ENCODE data around the gene TBL3. TPM values are rescaled to one million over a fixed set of nuclear protein-coding genes. Genes with fewer than 3 reads are reported as not detected.
"Not testable (repeated sequence)": the region's sequence is repeated elsewhere in the genome, so short reads cannot be mapped to it uniquely, and the experiment has no call there.

The TBL3 gene
- total RNA-seq, 1 experiment from 2014 or later: 31.8 TPM

DNA sequence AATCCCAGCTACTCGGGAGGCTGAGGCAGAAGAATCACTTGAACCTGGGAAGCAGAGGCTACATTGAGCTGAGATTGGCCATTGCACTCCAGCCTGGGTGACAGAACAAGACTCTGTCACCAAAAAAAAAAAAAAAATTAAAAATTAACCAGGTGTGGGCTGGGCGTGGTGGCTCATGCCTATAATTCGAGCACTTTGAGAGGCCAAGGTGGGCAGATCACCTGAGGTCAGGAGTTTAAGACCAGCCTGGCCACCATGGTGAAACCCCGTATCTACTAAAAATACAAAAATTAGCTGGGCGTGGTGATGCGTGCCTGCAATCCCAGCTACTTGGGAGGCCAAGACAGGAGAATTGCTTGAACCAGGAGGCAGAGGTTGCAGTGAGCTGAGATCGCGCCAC, 32.0 kb upstream of the TBL3 start:
- H3K36me3 ChIP-seq; H3K27me3 ChIP-seq; H3K4me1 ChIP-seq; H3K4me3 ChIP-seq; H3K9me3 ChIP-seq (replicated peaks); DNase-seq; H3K27ac ChIP-seq: not testable (repeated sequence)

GRCh38 chr16:1940273-1941161, 31.3 kb upstream of the TBL3 start:
- Histone ChIP-seq H3K4me3 (no peak overlapping the region), H3K27ac (no peak overlapping the region), H3K4me1 (peaks cover 2% of the 10 kb centered on the region; the same call in 1 of the 2 replicates), H3K27me3 (no peaks in the 10 kb centered on the region), H3K9me3 (replicated peaks) (no peaks in the 10 kb centered on the region), H3K36me3 (no peaks in the 10 kb centered on the region)
- no peak for DNase-seq

DNA sequence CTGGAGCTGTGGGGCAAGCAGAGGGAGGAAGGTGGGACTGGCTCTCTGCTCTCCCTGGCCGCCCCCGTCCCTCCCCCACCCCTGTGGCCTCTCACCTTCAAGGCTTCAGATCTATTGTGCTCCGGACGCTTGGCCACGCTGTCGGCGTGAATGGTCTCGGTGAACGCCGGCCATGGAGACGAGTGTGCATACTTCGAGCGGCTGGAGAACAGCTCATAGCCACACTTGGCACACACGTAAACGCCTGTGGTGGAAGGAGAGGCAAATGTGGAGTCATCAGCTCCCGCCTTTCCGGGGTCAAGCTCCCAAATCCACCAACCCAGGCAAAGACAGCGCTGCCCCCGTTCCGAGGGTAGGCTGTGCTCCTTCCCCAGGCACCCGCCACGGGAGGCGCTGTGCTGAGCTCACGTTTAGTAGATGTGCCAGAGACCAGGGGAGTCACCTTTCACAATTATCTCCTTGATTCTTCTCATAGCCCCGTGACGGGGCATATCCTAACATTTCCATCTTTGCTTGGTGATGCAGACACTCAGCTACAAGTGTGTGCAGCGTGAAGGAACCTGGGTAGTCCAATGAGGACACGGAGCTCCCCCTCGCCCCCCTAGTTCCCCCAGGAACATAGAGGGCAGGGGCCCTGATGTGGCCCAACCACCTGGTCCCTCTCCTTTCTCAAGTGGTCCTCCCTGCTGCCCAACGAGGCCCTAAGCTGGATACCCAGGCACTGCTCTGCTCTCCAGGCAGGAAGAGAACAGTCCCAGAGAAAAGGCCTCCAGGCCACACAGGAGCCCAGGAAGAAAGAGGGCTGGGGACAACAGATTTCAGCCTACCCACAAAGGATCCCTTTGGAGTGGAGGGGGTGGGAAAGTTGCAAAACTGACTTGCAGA, 30.4 kb upstream of the TBL3 start:
- Histone ChIP-seq H3K27ac (no peak overlapping the region), H3K4me1 (no peaks in the 10 kb centered on the region; the same call in 1 of the 2 replicates), H3K36me3 (no peaks in the 10 kb centered on the region), H3K4me3 (no peak overlapping the region), H3K9me3 (replicated peaks) (no peaks in the 10 kb centered on the region), H3K27me3 (no peaks in the 10 kb centered on the region)
- no peak for DNase-seq

DNA sequence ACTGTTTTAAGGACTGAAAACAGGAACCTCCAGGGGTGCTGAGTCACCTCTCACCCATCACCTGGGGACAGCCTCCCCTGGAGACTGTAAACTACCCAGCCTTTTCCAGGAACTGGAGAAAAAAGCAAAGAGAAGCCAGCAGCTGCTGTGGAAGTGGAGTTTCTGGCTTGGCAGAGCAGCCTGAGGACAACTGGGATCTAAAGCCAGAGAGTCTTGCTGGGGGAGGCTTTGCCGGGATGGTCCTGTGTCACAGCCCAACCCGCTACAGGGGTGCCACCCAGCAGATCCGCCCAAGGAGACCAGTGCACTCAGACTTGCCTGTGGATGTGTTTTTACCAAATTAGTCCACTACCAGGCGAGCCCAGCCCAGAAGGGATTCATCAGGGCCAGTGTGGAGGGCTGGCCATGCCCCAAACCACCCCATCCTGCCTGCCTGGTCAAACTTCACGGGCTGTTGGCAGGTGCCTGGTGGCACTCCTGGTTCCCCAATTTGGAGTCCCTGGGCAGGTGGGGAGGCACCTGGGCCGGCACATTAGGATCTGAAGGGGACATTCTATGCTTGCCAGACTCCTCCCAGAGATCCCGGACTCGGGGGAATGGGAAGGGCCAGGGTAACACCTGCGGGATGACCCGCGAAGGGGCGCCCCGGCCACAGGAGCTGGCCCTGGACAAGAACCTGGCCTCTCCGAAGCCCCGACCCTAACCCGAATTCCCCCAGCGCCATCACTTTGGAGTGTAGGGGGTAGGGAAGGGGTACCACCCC, 29.6 kb upstream of the TBL3 start:
- Histone ChIP-seq H3K27ac (no peak overlapping the region), H3K9me3 (replicated peaks) (no peaks in the 10 kb centered on the region), H3K36me3 (no peaks in the 10 kb centered on the region), H3K4me1 (no peaks in the 10 kb centered on the region; the same call in 1 of the 2 replicates), H3K4me3 (peak overlapping the region; percentile 66), H3K27me3 (no peaks in the 10 kb centered on the region)
- no peak for DNase-seq

DNA sequence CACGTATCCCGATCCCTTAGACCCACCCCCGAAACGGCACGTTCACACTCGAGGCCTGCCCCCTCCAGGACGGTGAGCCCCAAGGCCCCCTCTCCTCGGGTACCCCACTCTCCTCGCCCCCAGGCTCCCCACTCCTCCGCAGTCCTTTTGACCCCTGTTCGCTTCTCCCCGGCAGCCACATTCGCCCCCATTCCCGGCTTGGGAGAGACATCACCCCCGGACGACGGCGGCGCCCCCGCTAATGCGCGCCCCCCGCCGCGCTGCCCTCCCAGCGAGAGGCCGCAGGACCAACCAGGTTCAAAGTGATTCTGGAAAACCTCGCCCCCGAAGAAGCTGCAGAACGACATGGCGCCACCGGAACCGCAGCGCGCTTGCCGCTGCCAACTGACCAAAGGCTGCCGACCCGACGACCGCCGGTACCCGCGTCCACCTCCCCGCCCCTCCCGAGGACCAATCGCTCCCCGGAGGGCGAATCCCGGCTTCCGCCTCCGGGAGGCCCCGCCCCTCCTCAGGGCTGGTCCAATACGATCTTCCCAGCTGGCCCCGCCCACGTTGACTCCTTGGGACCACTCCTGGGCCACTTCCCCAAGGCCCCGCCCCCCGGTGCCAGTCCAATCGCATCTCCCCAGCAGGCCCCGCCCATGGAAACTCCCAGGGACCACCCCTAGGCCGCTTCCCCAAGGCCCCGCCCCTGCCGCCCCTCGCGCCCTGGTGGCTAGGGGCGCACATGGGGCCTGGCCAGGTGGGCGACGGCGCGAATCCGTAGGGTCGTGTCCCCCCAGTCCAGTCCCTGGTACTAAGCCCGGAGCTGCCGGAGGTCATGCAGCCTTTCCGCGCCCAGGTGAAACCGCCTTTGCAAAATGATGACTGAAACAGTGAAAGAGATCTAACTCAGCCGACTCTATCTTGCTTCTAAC, 28.8 kb upstream of the TBL3 start, which contains the start of gene MSRB1:
Gene MSRB1 (minus strand): TSS at position 390 of the 917 bp plus-strand sequence. CDS start 43 bp downstream, at position 347.
- Histone ChIP-seq H3K27ac (no peak within 1 kb of the TSS), H3K27me3 (no peaks in the 10 kb centered on the region), H3K9me3 (replicated peaks) (no peaks in the 10 kb centered on the region), H3K4me1 (no peaks in the 10 kb centered on the region; the same call in 1 of the 2 replicates), H3K4me3 (peak within 1 kb of the TSS; percentile 66), H3K36me3 (no peaks in the 10 kb centered on the region)
- peak; percentile 100 for DNase-seq

- no peaks in the 10 kb centered on the region for H3K36me3 ChIP-seq
- H3K27ac ChIP-seq: no peak overlapping the region
- H3K4me3 ChIP-seq: no peak overlapping the region
- no peaks in the 10 kb centered on the region; the same call in 1 of the 2 replicates for H3K4me1 ChIP-seq
- no peaks in the 10 kb centered on the region for H3K9me3 ChIP-seq (replicated peaks)
- no peaks in the 10 kb centered on the region for H3K27me3 ChIP-seq
- DNase-seq: no peak
Measured at GRCh38 chr16:1944612-1945199, 27.1 kb upstream of the TBL3 start.

GRCh38 chr16:1945559-1946391, 26.1 kb upstream of the TBL3 start:
- no peaks in the 10 kb centered on the region for H3K36me3 ChIP-seq
- DNase-seq: no peak
- H3K4me3 ChIP-seq: no peak overlapping the region
- no peaks in the 10 kb centered on the region for H3K9me3 ChIP-seq (replicated peaks)
- no peak overlapping the region for H3K27ac ChIP-seq
- H3K4me1 ChIP-seq: no peaks in the 10 kb centered on the region; the same call in 1 of the 2 replicates
- no peaks in the 10 kb centered on the region for H3K27me3 ChIP-seq

- H3K27me3 ChIP-seq: no peaks in the 10 kb centered on the region
- no peak overlapping the region for H3K4me3 ChIP-seq
- no peak for DNase-seq
Measured at GRCh38 chr16:1946495-1947368, 25.1 kb upstream of the TBL3 start.

GRCh38 chr16:1947369-1947670, 24.5 kb upstream of the TBL3 start:
- DNase-seq: no peak
- Histone ChIP-seq H3K36me3 (no peaks in the 10 kb centered on the region), H3K4me1 (no peaks in the 10 kb centered on the region), H3K4me3 (no peak overlapping the region), H3K27ac (no peak overlapping the region), H3K9me3 (replicated peaks) (no peaks in the 10 kb centered on the region), H3K27me3 (no peaks in the 10 kb centered on the region)

More at GRCh38 chr16:1946495-1947368, 25.1 kb upstream of the TBL3 start:
- H3K27ac ChIP-seq: no peak overlapping the region
- no peaks in the 10 kb centered on the region for H3K36me3 ChIP-seq
- no peaks in the 10 kb centered on the region; the same call in 1 of the 2 replicates for H3K4me1 ChIP-seq
- no peaks in the 10 kb centered on the region for H3K9me3 ChIP-seq (replicated peaks)

DNA sequence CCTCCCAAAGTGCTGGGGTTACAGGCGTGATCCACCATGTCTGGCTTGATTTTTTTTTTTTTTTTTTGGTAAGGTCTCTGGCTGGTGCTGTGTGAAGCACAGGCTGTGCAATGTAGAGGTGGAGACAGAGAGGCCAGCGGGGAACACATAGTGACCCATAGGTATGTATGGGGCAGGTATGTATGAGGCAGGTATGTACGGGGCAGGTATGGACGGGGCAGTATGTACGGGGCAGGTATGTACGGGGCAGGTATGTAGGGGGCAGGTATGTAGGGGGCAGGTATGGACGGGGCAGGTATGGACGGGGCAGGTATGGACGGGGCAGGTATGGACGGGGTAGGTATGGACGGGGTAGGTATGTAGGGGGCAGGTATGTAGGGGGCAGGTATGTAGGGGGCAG, 22.3 kb upstream of the TBL3 start:
- Histone ChIP-seq H3K4me1 (peaks cover 8% of the 10 kb centered on the region), H3K36me3 (no peaks in the 10 kb centered on the region), H3K9me3 (replicated peaks) (no peaks in the 10 kb centered on the region), H3K4me3 (no peak overlapping the region), H3K27ac (no peak overlapping the region), H3K27me3 (no peaks in the 10 kb centered on the region)
- DNase-seq: no peak

GRCh38 chr16:1950047-1950446, 21.8 kb upstream of the TBL3 start:
- Histone ChIP-seq H3K9me3 (replicated peaks) (no peaks in the 10 kb centered on the region), H3K27ac (no peak overlapping the region), H3K36me3 (no peaks in the 10 kb centered on the region), H3K4me3 (no peak overlapping the region), H3K27me3 (no peaks in the 10 kb centered on the region), H3K4me1 (peaks cover 13% of the 10 kb centered on the region)
- no peak for DNase-seq

- H3K4me3 ChIP-seq: no peak overlapping the region
- H3K27ac ChIP-seq: no peak overlapping the region
- peaks cover 14% of the 10 kb centered on the region for H3K4me1 ChIP-seq
- no peaks in the 10 kb centered on the region for H3K9me3 ChIP-seq (replicated peaks)
- H3K27me3 ChIP-seq: no peaks in the 10 kb centered on the region
- H3K36me3 ChIP-seq: no peaks in the 10 kb centered on the region
- DNase-seq: no peak
Measured at GRCh38 chr16:1950559-1950958, 21.3 kb upstream of the TBL3 start.

All from SJCRH30 (cell line).